HEK293 (cell line): ENCODE measurements around the gene SPRY1.

Experiments
- ATF2 ChIP-seq: fragments of 450-650 bp; formaldehyde crosslinking; IDR thresholded peaks from 2 replicates; pipeline ENCODE4 v1.5.1; 2016; ENCODE audit warnings: missing biosample characterization, missing genetic modification characterization, low read depth
- BCL11B ChIP-seq: fragments of 450-650 bp; formaldehyde crosslinking; IDR thresholded peaks from 2 replicates; pipeline ENCODE4 v1.5.1; 2016; ENCODE audit warnings: low read depth, missing biosample characterization, missing genetic modification characterization
- CTCF ChIP-seq: fragments of 450-650 bp; formaldehyde crosslinking; IDR thresholded peaks from 2 replicates; pipeline ENCODE4 v1.5.1; 2016; ENCODE audit warnings: missing biosample characterization, missing genetic modification characterization
- SETDB1 ChIP-seq: IDR thresholded peaks from one replicate; pipeline ENCODE4 v1.6.1; 2017; ENCODE audit warnings: mild to moderate bottlenecking, low read length, moderate library complexity, mixed read lengths; ENCODE audit not compliant: insufficient read length
- SP7 ChIP-seq: fragments of 450-650 bp; formaldehyde crosslinking; IDR thresholded peaks from 2 replicates; pipeline ENCODE4 v1.5.1; 2016; ENCODE audit warnings: missing biosample characterization, missing genetic modification characterization
- YY1 ChIP-seq: fragments of 450-650 bp; formaldehyde crosslinking; IDR thresholded peaks from 2 replicates; pipeline ENCODE4 v1.5.1; 2018; ENCODE audit warnings: missing biosample characterization, missing genetic modification characterization
- ZBTB21 ChIP-seq: fragments of 450-650 bp; formaldehyde crosslinking; IDR thresholded peaks from 2 replicates; pipeline ENCODE4 v1.5.1; 2017; ENCODE audit warnings: missing biosample characterization, missing genetic modification characterization
- ZBTB7A ChIP-seq: fragments of 450-650 bp; formaldehyde crosslinking; IDR thresholded peaks from 2 replicates; pipeline ENCODE4 v1.5.1; 2016; ENCODE audit warnings: low read depth, missing biosample characterization, missing genetic modification characterization
- ZNF335 ChIP-seq: fragments of 450-650 bp; formaldehyde crosslinking; conservative IDR thresholded peaks from 2 replicates; pipeline ENCODE4 v1.5.1; 2016; ENCODE audit warnings: missing biosample characterization, missing genetic modification characterization
- ZNF549 ChIP-seq: fragments of 450-650 bp; IDR thresholded peaks from 2 replicates; pipeline ENCODE4 v1.5.1; 2018; ENCODE audit warnings: missing biosample characterization, missing genetic modification characterization, mild to moderate bottlenecking, inconsistent platforms, moderate library complexity
- ZNF658 ChIP-seq: fragments of 450-650 bp; formaldehyde crosslinking; IDR thresholded peaks from 2 replicates; pipeline ENCODE4; 2016; ENCODE audit warnings: missing biosample characterization, missing genetic modification characterization
- ZNF777 ChIP-seq: fragments of 450-650 bp; formaldehyde crosslinking; IDR thresholded peaks from 2 replicates; pipeline ENCODE4 v1.5.1; 2017; ENCODE audit warnings: missing biosample characterization, missing genetic modification characterization, borderline replicate concordance
- TF ChIP-seq, protein P1 (sequence below): fragments of 450-650 bp; formaldehyde crosslinking; IDR thresholded peaks from 2 replicates; pipeline ENCODE4 v1.5.1; 2016; ENCODE audit warnings: missing biosample characterization, missing genetic modification characterization
- TF ChIP-seq, protein P2 (sequence below): fragments of 450-650 bp; formaldehyde crosslinking; IDR thresholded peaks from 2 replicates; pipeline ENCODE4 v1.5.1; 2016; ENCODE audit warnings: missing biosample characterization, missing genetic modification characterization, borderline replicate concordance

- TF ChIP-seq CTCF (tag by site-specific recombination) (no peak), ZNF335 (no peak), ZBTB21 (tag by site-specific recombination) (no peak), SP7 (tag by site-specific recombination) (no peak), ZNF658 (tag by site-specific recombination) (no peak), ZBTB7A (tag by site-specific recombination) (no peak), SETDB1 (no peak), ZNF777 (tag by site-specific recombination) (no peak), ATF2 (tag by site-specific recombination) (no peak), ZNF549 (no peak), YY1 (tag by site-specific recombination) (no peak), BCL11B (no peak)
- TF ChIP-seq, protein P1, sequence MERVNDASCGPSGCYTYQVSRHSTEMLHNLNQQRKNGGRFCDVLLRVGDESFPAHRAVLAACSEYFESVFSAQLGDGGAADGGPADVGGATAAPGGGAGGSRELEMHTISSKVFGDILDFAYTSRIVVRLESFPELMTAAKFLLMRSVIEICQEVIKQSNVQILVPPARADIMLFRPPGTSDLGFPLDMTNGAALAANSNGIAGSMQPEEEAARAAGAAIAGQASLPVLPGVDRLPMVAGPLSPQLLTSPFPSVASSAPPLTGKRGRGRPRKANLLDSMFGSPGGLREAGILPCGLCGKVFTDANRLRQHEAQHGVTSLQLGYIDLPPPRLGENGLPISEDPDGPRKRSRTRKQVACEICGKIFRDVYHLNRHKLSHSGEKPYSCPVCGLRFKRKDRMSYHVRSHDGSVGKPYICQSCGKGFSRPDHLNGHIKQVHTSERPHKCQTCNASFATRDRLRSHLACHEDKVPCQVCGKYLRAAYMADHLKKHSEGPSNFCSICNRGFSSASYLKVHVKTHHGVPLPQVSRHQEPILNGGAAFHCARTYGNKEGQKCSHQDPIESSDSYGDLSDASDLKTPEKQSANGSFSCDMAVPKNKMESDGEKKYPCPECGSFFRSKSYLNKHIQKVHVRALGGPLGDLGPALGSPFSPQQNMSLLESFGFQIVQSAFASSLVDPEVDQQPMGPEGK (tag by site-specific recombination), result no peak
- TF ChIP-seq, protein P2, sequence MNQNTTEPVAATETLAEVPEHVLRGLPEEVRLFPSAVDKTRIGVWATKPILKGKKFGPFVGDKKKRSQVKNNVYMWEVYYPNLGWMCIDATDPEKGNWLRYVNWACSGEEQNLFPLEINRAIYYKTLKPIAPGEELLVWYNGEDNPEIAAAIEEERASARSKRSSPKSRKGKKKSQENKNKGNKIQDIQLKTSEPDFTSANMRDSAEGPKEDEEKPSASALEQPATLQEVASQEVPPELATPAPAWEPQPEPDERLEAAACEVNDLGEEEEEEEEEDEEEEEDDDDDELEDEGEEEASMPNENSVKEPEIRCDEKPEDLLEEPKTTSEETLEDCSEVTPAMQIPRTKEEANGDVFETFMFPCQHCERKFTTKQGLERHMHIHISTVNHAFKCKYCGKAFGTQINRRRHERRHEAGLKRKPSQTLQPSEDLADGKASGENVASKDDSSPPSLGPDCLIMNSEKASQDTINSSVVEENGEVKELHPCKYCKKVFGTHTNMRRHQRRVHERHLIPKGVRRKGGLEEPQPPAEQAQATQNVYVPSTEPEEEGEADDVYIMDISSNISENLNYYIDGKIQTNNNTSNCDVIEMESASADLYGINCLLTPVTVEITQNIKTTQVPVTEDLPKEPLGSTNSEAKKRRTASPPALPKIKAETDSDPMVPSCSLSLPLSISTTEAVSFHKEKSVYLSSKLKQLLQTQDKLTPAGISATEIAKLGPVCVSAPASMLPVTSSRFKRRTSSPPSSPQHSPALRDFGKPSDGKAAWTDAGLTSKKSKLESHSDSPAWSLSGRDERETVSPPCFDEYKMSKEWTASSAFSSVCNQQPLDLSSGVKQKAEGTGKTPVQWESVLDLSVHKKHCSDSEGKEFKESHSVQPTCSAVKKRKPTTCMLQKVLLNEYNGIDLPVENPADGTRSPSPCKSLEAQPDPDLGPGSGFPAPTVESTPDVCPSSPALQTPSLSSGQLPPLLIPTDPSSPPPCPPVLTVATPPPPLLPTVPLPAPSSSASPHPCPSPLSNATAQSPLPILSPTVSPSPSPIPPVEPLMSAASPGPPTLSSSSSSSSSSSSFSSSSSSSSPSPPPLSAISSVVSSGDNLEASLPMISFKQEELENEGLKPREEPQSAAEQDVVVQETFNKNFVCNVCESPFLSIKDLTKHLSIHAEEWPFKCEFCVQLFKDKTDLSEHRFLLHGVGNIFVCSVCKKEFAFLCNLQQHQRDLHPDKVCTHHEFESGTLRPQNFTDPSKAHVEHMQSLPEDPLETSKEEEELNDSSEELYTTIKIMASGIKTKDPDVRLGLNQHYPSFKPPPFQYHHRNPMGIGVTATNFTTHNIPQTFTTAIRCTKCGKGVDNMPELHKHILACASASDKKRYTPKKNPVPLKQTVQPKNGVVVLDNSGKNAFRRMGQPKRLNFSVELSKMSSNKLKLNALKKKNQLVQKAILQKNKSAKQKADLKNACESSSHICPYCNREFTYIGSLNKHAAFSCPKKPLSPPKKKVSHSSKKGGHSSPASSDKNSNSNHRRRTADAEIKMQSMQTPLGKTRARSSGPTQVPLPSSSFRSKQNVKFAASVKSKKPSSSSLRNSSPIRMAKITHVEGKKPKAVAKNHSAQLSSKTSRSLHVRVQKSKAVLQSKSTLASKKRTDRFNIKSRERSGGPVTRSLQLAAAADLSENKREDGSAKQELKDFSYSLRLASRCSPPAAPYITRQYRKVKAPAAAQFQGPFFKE (tag by site-specific recombination), result no peak
Measured at GRCh38 chr4:123435246-123436113, 38.9 kb downstream of the SPRY1 start.
